ENCODE results near the gene SHROOM3.
"Not testable (repeated sequence)": the region's sequence is repeated elsewhere in the genome, so short reads cannot be mapped to it uniquely, and the experiment has no call there.

SHROOM3 gene

GRCh38 chr4:76697129-76697803, 262.2 kb downstream of the SHROOM3 start:
- no peak for DNase-seq (ENCODE audit: low spot score)

GRCh38 chr4:76698141-76698540, 263.1 kb downstream of the SHROOM3 start:
- DNase-seq (ENCODE audit: low spot score), result peak; percentile 46

GRCh38 chr4:76699751-76700310, 264.8 kb downstream of the SHROOM3 start:
- DNase-seq (ENCODE audit: low spot score), result no peak

- DNase-seq (ENCODE audit: low spot score), result no peak
Measured at GRCh38 chr4:76702440-76703122, 267.6 kb downstream of the SHROOM3 start.

GRCh38 chr4:76703123-76703490, 268.1 kb downstream of the SHROOM3 start:
- DNase-seq (ENCODE audit: low spot score), result no peak

GRCh38 chr4:76703676-76704075, 268.6 kb downstream of the SHROOM3 start:
- no peak for DNase-seq (ENCODE audit: low spot score)

GRCh38 chr4:76704133-76704881, 269.3 kb downstream of the SHROOM3 start:
- no peak for DNase-seq (ENCODE audit: low spot score)

- no peak for DNase-seq (ENCODE audit: low spot score)
Measured at GRCh38 chr4:76705472-76705871, 270.4 kb downstream of the SHROOM3 start.

GRCh38 chr4:76706581-76706980, 271.6 kb downstream of the SHROOM3 start:
- DNase-seq (ENCODE audit: low spot score), result no peak

GRCh38 chr4:76708971-76709771, 274.1 kb downstream of the SHROOM3 start:
- DNase-seq (ENCODE audit: low spot score), result peak; percentile 78

GRCh38 chr4:76709772-76710090, 274.7 kb downstream of the SHROOM3 start:
- no peak for DNase-seq (ENCODE audit: low spot score)

- DNase-seq (ENCODE audit: low spot score), result no peak
Measured at GRCh38 chr4:76712564-76712963, 277.5 kb downstream of the SHROOM3 start.

GRCh38 chr4:76714226-76714625, 279.2 kb downstream of the SHROOM3 start:
- no peak for DNase-seq (ENCODE audit: low spot score)

- no peak for DNase-seq (ENCODE audit: low spot score)
Measured at GRCh38 chr4:76716020-76716419, 281.0 kb downstream of the SHROOM3 start.

GRCh38 chr4:76716658-76717057, 281.6 kb downstream of the SHROOM3 start:
- DNase-seq (ENCODE audit: low spot score), result no peak

GRCh38 chr4:76717431-76717830, 282.4 kb downstream of the SHROOM3 start:
- no peak for DNase-seq (ENCODE audit: low spot score)

GRCh38 chr4:76718021-76718420, 283.0 kb downstream of the SHROOM3 start:
- no peak for DNase-seq (ENCODE audit: low spot score)

- DNase-seq (ENCODE audit: low spot score), result no peak
Measured at GRCh38 chr4:76718831-76719230, 283.8 kb downstream of the SHROOM3 start.

GRCh38 chr4:76720121-76720520, 285.1 kb downstream of the SHROOM3 start:
- DNase-seq (ENCODE audit: low spot score), result no peak

GRCh38 chr4:76722146-76722545, 287.1 kb downstream of the SHROOM3 start:
- not testable (repeated sequence) for DNase-seq (ENCODE audit: low spot score)

- no peak for DNase-seq (ENCODE audit: low spot score)
Measured at GRCh38 chr4:76722838-76723237, 287.8 kb downstream of the SHROOM3 start.

GRCh38 chr4:76723373-76723772, 288.3 kb downstream of the SHROOM3 start:
- no peak for DNase-seq (ENCODE audit: low spot score)

All from D341Med (cell line).